Nephron (organoid): ENCODE data around the gene HCRTR1.

Experiments used
- H3K27ac Mint-ChIP-seq, 3 experiments: 2 replicates each; pipeline ENCODE4 v1.8.0; 2020; ENCODE audit warnings: mixed read lengths in 3 of 3, mild to moderate bottlenecking in 2 of 3, moderate library complexity in 1 of 3
- H3K27me3 Mint-ChIP-seq: 2 replicates; pipeline ENCODE4 v1.8.0; 2021; ENCODE audit warnings: low read depth, mild to moderate bottlenecking, moderate library complexity, mixed read lengths
- H3K36me3 Mint-ChIP-seq: 2 replicates; pipeline ENCODE4 v1.8.0; 2020; ENCODE audit warnings: low read depth, mixed read lengths
- H3K4me1 Mint-ChIP-seq: 2 replicates; pipeline ENCODE4 v1.8.0; 2020; ENCODE audit warnings: mixed read lengths
- H3K4me3 Mint-ChIP-seq, 3 experiments: 2 replicates each; pipeline ENCODE4 v1.8.0; 2020; ENCODE audit warnings: mild to moderate bottlenecking in 3 of 3, mixed read lengths in 3 of 3, moderate library complexity in 2 of 3
- H3K9me3 Mint-ChIP-seq: 2 replicates; pipeline ENCODE4 v1.8.0; 2020; ENCODE audit warnings: mixed read lengths
- TF ChIP-seq, protein P1 (sequence below), 3 experiments: fragments of 200-600 bp; sonication (generic); IDR thresholded peaks; one replicate each; pipeline ENCODE4 v1.5.0; 2021; ENCODE audit warnings: antibody characterized with exemption in 3 of 3; ENCODE audit not compliant: unreplicated experiment in 3 of 3

The HCRTR1 gene

DNA sequence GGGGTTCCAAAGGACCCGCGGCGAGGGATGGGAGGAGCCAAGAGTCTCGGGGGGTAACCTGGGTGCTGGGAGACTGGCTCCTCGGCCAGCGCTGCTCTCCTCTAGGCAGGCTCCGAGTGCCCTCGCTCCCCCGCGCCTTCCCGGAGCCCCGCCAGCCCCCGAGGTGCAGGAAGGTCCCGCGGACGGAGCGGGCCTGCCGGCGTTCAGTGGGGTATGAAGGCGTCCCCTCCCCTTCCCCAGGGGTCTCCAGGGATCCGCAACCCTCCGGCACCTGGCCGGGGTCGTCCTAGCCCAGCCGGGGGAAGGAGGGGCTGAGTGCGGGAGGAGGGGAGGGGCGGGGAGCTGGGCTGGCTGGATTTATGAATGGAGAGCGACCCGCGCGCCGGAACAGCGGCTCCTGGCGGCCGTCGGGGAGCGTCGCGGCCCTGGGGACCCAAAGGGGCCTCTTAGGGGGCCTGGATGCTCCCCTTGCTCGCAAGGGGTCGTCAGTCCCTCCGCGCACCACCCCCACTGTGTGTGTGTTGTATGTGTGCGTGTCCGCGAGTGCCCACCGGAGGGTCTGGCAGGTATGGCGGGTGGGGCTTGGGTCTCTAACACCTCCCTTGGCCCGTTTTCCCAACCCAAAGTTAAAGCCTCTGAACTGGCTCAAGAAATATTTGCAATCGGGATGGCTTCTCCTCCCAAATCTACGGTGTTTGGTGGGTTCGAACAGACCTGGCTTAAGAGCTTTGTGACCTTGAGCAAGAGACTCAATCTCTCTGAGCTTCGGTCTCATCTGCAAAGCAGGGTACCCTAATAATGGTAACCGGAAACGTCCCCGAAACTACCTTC lies 642 bp downstream of the HCRTR1 start:
- Mint-ChIP-seq H3K4me3 (peak overlapping the region; percentile 53 to 70 (median 56)), H3K4me1 (peaks cover 16% of the 10 kb centered on the region), H3K27ac (no peak overlapping the region), H3K36me3 (no peaks in the 10 kb centered on the region), H3K9me3 (no peaks in the 10 kb centered on the region), H3K27me3 (peaks cover 43% of the 10 kb centered on the region)
- TF ChIP-seq, protein P1, sequence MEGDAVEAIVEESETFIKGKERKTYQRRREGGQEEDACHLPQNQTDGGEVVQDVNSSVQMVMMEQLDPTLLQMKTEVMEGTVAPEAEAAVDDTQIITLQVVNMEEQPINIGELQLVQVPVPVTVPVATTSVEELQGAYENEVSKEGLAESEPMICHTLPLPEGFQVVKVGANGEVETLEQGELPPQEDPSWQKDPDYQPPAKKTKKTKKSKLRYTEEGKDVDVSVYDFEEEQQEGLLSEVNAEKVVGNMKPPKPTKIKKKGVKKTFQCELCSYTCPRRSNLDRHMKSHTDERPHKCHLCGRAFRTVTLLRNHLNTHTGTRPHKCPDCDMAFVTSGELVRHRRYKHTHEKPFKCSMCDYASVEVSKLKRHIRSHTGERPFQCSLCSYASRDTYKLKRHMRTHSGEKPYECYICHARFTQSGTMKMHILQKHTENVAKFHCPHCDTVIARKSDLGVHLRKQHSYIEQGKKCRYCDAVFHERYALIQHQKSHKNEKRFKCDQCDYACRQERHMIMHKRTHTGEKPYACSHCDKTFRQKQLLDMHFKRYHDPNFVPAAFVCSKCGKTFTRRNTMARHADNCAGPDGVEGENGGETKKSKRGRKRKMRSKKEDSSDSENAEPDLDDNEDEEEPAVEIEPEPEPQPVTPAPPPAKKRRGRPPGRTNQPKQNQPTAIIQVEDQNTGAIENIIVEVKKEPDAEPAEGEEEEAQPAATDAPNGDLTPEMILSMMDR (IDR thresholded peaks at IDR 0.05; ENCODE audit: unreplicated experiment in 3 of 3) = peak; percentile 90 to 97 (median 96)

DNA sequence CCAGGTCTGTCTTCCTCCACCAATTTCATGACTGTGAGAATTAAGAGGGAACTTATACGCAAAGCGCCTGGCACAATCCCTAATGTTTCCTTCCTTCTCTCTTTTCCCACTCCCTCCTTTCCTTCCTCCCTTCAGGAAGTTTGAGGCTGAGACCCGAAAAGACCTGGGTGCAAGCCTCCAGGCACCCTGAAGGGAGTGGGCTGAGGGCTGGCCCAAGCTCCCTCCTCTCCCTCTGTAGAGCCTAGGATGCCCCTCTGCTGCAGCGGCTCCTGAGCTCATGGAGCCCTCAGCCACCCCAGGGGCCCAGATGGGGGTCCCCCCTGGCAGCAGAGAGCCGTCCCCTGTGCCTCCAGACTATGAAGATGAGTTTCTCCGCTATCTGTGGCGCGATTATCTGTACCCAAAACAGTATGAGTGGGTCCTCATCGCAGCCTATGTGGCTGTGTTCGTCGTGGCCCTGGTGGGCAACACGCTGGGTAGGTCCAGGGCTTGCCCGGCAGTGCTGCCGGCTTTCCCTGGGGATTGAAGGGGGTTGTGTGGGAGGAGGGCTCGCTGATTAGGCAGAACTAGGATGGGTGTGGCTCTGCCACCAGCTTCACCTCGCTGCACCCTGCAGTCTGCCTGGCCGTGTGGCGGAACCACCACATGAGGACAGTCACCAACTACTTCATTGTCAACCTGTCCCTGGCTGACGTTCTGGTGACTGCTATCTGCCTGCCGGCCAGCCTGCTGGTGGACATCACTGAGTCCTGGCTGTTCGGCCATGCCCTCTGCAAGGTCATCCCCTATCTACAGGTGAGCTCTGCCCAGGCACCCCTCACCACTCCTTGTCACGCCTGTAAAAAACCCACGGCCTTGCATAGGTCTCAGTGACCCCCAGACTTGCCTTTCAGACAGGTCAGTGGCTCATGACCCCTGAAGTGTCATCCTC lies 1.7 kb downstream of the HCRTR1 start:
- Mint-ChIP-seq H3K27ac (no peak overlapping the region), H3K4me3 (peak overlapping the region; percentile 32 to 70 (median 43)), H3K4me1 (peaks cover 16% of the 10 kb centered on the region), H3K27me3 (peaks cover 43% of the 10 kb centered on the region), H3K36me3 (no peaks in the 10 kb centered on the region), H3K9me3 (no peaks in the 10 kb centered on the region)
- TF ChIP-seq, protein P1 (IDR thresholded peaks at IDR 0.05; ENCODE audit: unreplicated experiment in 3 of 3) = no peak

DNA sequence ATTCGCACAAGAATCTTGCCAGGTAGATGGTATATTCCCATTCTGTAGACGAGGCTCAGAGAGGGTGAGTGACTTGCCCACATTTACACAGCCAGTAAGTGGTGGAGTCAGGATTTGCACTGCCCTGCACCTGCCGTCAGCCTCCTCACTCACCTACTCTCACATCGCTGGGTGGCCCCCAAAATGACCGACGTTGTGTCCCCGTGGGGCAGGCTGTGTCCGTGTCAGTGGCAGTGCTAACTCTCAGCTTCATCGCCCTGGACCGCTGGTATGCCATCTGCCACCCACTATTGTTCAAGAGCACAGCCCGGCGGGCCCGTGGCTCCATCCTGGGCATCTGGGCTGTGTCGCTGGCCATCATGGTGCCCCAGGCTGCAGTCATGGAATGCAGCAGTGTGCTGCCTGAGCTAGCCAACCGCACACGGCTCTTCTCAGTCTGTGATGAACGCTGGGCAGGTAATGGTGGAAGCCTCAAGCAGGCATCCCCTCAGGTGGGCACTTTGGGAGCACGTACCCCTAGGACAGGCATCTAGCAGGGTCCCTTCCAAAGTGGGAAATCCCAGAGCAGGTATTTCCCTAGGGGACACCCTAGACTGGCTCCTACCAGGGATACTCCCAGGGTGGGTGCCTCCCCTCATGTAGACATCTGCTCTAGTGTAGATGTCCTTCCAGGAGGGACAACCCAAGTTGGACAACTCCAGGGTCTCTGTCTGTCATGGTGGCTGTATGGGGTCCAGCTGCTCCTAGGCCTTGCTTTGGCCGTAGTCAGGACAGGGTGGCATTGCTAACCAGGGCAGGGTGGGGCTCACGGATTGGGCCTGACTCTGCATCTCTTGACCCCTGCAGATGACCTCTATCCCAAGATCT lies 3.4 kb downstream of the HCRTR1 start:
- Mint-ChIP-seq H3K9me3 (no peaks in the 10 kb centered on the region), H3K4me1 (peaks cover 13% of the 10 kb centered on the region), H3K4me3 (no peak overlapping the region), H3K27ac (no peak overlapping the region), H3K36me3 (no peaks in the 10 kb centered on the region), H3K27me3 (peaks cover 31% of the 10 kb centered on the region)
- TF ChIP-seq, protein P1 (IDR thresholded peaks at IDR 0.05; ENCODE audit: unreplicated experiment in 3 of 3) = no peak

DNA sequence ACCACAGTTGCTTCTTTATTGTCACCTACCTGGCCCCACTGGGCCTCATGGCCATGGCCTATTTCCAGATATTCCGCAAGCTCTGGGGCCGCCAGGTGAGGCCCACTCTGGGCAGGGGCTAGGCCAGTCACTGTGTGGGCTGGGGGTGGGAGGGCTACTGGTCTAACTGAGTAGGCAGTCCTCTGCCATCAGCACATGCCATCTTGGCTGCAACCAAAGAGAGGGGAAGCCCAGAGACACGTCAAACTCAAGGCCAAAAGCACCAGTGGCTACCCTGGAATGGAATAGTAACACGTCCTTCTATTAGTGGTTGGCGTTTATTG lies 4.0 kb downstream of the HCRTR1 start:
- no peaks in the 10 kb centered on the region for H3K9me3 Mint-ChIP-seq
- peaks cover 25% of the 10 kb centered on the region for H3K27me3 Mint-ChIP-seq
- no peak overlapping the region for H3K4me3 Mint-ChIP-seq
- no peak overlapping the region for H3K27ac Mint-ChIP-seq
- TF ChIP-seq, protein P1 (IDR thresholded peaks at IDR 0.05; ENCODE audit: unreplicated experiment in 3 of 3) = no peak
- no peaks in the 10 kb centered on the region for H3K36me3 Mint-ChIP-seq
- peaks cover 16% of the 10 kb centered on the region for H3K4me1 Mint-ChIP-seq

- Mint-ChIP-seq H3K36me3 (no peaks in the 10 kb centered on the region), H3K27me3 (peaks cover 22% of the 10 kb centered on the region), H3K27ac (no peak overlapping the region), H3K4me1 (peaks cover 17% of the 10 kb centered on the region), H3K4me3 (no peak overlapping the region), H3K9me3 (no peaks in the 10 kb centered on the region)
- TF ChIP-seq, protein P1 (IDR thresholded peaks at IDR 0.05; ENCODE audit: unreplicated experiment in 3 of 3) = no peak
These were observed 4.6 kb downstream of the HCRTR1 start for GRCh38 chr1:31621847-31622730.
